ENCODE results near the gene ZFYVE9. TPM values are rescaled to one million over a fixed set of nuclear protein-coding genes. Genes with fewer than 3 reads are reported as not detected.
A peak's percentile ranks its signal among the peaks of the same experiment; 100 is the strongest.

ZFYVE9 gene
- total and polyA plus RNA-seq, 2 of the 13 experiments (the other 11 are each of a cell fraction or from before 2014, with no cell fraction given) = 9.2 to 19.8 TPM

DNA sequence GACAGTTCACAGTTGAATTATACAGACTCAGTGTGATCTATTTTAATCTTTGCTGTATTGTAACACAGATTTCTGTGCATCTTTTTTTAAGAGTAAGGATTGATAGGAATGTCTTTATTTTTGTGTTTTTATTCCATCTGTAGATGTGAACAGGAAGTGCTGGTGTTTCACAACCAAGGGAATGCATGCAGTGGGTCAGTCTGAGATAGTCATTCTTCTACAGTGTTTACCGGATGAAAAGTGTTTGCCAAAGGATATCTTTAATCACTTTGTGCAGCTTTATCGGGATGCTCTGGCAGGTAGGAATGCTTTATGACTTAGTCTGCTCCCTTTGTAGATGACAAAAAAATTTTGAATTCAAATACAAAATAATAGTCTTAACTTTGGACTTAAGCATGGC lies 139.6 kb downstream of the ZFYVE9 start (continued):
- TF ChIP-seq ZC3H13 (CRISPR knock-in tag; IDR thresholded peaks at IDR 0.05) (no peak), ELF1 (CRISPR knock-in tag; IDR thresholded peaks at IDR 0.05) (0 out of 2 replicates have a peak, but pooled peaks have one; percentile 21), TCF7 (IDR thresholded peaks at IDR 0.05; ENCODE audit: low read depth) (peak; percentile 89), ELF4 (CRISPR knock-in tag; IDR thresholded peaks at IDR 0.05; ENCODE audit: borderline replicate concordance) (0 out of 2 replicates have a peak, but pooled peaks have one; percentile 25), TBX2 (CRISPR knock-in tag; IDR thresholded peaks at IDR 0.05; ENCODE audit: borderline replicate concordance) (peak; percentile 38; the same call in 1 of the 2 replicates), SMAD1 (CRISPR knock-in tag; IDR thresholded peaks at IDR 0.05; ENCODE audit: borderline replicate concordance, low read depth) (no peak), PHF21A (CRISPR knock-in tag; IDR thresholded peaks at IDR 0.05) (0 out of 2 replicates have a peak, but pooled peaks have one; percentile 32), FOSL2 (CRISPR knock-in tag; IDR thresholded peaks at IDR 0.05) (peak; percentile 76), ELF3 (CRISPR knock-in tag; IDR thresholded peaks at IDR 0.05) (peak; percentile 92), HMG20A (CRISPR knock-in tag; IDR thresholded peaks at IDR 0.05; ENCODE audit: borderline replicate concordance) (peak; percentile 76; the same call in 1 of the 2 replicates), MTF1 (CRISPR knock-in tag; IDR thresholded peaks at IDR 0.05) (no peak), CAMTA2 (CRISPR knock-in tag; IDR thresholded peaks at IDR 0.05; ENCODE audit: borderline replicate concordance) (no peak), HDAC1 (CRISPR knock-in tag; IDR thresholded peaks at IDR 0.05) (0 out of 2 replicates have a peak, but pooled peaks have one; percentile 31), ARID2 (CRISPR knock-in tag; IDR thresholded peaks at IDR 0.05; ENCODE audit: borderline replicate concordance) (no peak), SOX5 (CRISPR knock-in tag; IDR thresholded peaks at IDR 0.05; ENCODE audit: borderline replicate concordance) (peak; percentile 88; the same call in 1 of the 2 replicates), RARA (CRISPR knock-in tag; IDR thresholded peaks at IDR 0.05) (peak; percentile 68)
- TF ChIP-seq, protein P1, sequence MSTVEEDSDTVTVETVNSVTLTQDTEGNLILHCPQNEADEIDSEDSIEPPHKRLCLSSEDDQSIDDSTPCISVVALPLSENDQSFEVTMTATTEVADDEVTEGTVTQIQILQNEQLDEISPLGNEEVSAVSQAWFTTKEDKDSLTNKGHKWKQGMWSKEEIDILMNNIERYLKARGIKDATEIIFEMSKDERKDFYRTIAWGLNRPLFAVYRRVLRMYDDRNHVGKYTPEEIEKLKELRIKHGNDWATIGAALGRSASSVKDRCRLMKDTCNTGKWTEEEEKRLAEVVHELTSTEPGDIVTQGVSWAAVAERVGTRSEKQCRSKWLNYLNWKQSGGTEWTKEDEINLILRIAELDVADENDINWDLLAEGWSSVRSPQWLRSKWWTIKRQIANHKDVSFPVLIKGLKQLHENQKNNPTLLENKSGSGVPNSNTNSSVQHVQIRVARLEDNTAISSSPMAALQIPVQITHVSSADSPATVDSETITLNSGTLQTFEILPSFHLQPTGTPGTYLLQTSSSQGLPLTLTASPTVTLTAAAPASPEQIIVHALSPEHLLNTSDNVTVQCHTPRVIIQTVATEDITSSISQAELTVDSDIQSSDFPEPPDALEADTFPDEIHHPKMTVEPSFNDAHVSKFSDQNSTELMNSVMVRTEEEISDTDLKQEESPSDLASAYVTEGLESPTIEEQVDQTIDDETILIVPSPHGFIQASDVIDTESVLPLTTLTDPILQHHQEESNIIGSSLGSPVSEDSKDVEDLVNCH (CRISPR knock-in tag; IDR thresholded peaks at IDR 0.05) = no peak
- TF ChIP-seq, protein P2, sequence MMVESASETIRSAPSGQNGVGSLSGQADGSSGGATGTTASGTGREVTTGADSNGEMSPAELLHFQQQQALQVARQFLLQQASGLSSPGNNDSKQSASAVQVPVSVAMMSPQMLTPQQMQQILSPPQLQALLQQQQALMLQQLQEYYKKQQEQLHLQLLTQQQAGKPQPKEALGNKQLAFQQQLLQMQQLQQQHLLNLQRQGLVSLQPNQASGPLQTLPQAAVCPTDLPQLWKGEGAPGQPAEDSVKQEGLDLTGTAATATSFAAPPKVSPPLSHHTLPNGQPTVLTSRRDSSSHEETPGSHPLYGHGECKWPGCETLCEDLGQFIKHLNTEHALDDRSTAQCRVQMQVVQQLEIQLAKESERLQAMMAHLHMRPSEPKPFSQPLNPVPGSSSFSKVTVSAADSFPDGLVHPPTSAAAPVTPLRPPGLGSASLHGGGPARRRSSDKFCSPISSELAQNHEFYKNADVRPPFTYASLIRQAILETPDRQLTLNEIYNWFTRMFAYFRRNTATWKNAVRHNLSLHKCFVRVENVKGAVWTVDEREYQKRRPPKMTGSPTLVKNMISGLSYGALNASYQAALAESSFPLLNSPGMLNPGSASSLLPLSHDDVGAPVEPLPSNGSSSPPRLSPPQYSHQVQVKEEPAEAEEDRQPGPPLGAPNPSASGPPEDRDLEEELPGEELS (CRISPR knock-in tag; IDR thresholded peaks at IDR 0.05) = peak; percentile 90
- TF ChIP-seq, protein P3, sequence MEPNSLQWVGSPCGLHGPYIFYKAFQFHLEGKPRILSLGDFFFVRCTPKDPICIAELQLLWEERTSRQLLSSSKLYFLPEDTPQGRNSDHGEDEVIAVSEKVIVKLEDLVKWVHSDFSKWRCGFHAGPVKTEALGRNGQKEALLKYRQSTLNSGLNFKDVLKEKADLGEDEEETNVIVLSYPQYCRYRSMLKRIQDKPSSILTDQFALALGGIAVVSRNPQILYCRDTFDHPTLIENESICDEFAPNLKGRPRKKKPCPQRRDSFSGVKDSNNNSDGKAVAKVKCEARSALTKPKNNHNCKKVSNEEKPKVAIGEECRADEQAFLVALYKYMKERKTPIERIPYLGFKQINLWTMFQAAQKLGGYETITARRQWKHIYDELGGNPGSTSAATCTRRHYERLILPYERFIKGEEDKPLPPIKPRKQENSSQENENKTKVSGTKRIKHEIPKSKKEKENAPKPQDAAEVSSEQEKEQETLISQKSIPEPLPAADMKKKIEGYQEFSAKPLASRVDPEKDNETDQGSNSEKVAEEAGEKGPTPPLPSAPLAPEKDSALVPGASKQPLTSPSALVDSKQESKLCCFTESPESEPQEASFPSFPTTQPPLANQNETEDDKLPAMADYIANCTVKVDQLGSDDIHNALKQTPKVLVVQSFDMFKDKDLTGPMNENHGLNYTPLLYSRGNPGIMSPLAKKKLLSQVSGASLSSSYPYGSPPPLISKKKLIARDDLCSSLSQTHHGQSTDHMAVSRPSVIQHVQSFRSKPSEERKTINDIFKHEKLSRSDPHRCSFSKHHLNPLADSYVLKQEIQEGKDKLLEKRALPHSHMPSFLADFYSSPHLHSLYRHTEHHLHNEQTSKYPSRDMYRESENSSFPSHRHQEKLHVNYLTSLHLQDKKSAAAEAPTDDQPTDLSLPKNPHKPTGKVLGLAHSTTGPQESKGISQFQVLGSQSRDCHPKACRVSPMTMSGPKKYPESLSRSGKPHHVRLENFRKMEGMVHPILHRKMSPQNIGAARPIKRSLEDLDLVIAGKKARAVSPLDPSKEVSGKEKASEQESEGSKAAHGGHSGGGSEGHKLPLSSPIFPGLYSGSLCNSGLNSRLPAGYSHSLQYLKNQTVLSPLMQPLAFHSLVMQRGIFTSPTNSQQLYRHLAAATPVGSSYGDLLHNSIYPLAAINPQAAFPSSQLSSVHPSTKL (CRISPR knock-in tag; IDR thresholded peaks at IDR 0.05) = peak; percentile 86

Measured in HepG2 (cell line).